HepG2 (cell line): ENCODE data around the gene SYT8. TPM values are rescaled to one million over a fixed set of nuclear protein-coding genes. Genes with fewer than 3 reads are reported as not detected.

ENCODE experiments used
- ATAC-seq: fragments of 200-7000 bp; cut with Tn5 transposase; 3 replicates; pipeline ENCODE4 v1.9.1; 2020; ENCODE audit warnings: mild to moderate bottlenecking, moderate library complexity
- BruUV-seq: library from RNA; stranded (reverse); fragments of 400-500 nt; replicated peaks from 2 replicates; lab custom pipeline; 2021; lab: Mats Ljungman, UMichigan
- CTCF ChIA-PET: fragments of 300-600 bp; formaldehyde crosslinking; extraction: SDS; loops from one replicate; lab custom pipeline; 2021; ENCODE audit warnings: low total read pairs, inconsistent platforms, low intra/inter-chr PET ratio; lab: Yijun Ruan, JAX
- POLR2A ChIA-PET: fragments of 350-600 bp; sonication (Branson Sonifier 250); formaldehyde crosslinking; loops from one replicate; lab custom pipeline; 2020; ENCODE audit warnings: antibody characterized with exemption, inconsistent platforms; lab: Yijun Ruan, JAX
- DNase-seq: peaks from one replicate; pipeline ENCODE4 v3.0.0-alpha.2; 2015; ENCODE audit warnings: low spot score
- FAIRE-seq: peaks from 3 replicates; lab custom pipeline; 2011; peaks lifted over from hg19 to GRCh38; lab: Jason Lieb, UNC
- H2AFZ ChIP-seq: one replicate; pipeline ENCODE4 v1.6.1; 2011; ENCODE audit warnings: low read length, inconsistent platforms
- H3K27ac ChIP-seq: fragments of 300-600 bp; 3 replicates; pipeline ENCODE4 v1.8.0; 2011; ENCODE audit warnings: mixed run types, mild to moderate bottlenecking, mixed read lengths, low read length, inconsistent platforms; ENCODE audit not compliant: insufficient read depth; ENCODE audit errors: extremely low read length
- H3K27me3 ChIP-seq, 2 experiments: fragments of 200-600 bp in 1 of 2; 2 replicates in 1 of 2; 3 replicates in 1 of 2; pipeline versions ENCODE4 v1.6.0 to v1.8.0; 2011; ENCODE audit warnings: low read length in 2 of 2, mild to moderate bottlenecking in 2 of 2, moderate library complexity in 2 of 2, inconsistent platforms in 1 of 2; ENCODE audit not compliant: insufficient read depth in 2 of 2, control insufficient read depth in 1 of 2
- H3K36me3 ChIP-seq, 2 experiments: fragments of 200-600 bp in 1 of 2; replicated peaks in 1 of 2; 2 replicates in 1 of 2; 3 replicates in 1 of 2; pipeline versions ENCODE4 v1.5.1 to v1.8.0; 2011; ENCODE audit warnings: low read length in 2 of 2, inconsistent platforms in 1 of 2; ENCODE audit not compliant: insufficient read depth in 2 of 2, control insufficient read depth in 1 of 2
- H3K4me1 ChIP-seq: 2 replicates; pipeline ENCODE4 v1.5.1; 2012; ENCODE audit warnings: low read length, inconsistent platforms; ENCODE audit not compliant: insufficient read depth
- H3K4me2 ChIP-seq: 2 replicates; pipeline ENCODE4 v1.6.0; 2011; ENCODE audit warnings: low read depth, low read length, inconsistent platforms
- H3K4me3 ChIP-seq, 3 experiments: fragments of 200-600 bp in 1 of 3; sonication (generic), shearing (Covaris generic) in 1 of 3; replicated peaks in 1 of 3; 2 replicates each; pipeline ENCODE4 v1.5.1; 2011 to 2016; ENCODE audit warnings: low read length in 3 of 3, inconsistent platforms in 2 of 3, low read depth in 2 of 3, mild to moderate bottlenecking in 2 of 3, control low read depth in 1 of 3, mixed read lengths in 1 of 3; ENCODE audit not compliant: insufficient read depth in 1 of 3
- H3K79me2 ChIP-seq: one replicate; pipeline ENCODE4 v1.6.1; 2011; ENCODE audit warnings: low read length, inconsistent platforms; ENCODE audit not compliant: insufficient read depth
- H3K9ac ChIP-seq: 2 replicates; pipeline ENCODE4 v1.6.0; 2011; ENCODE audit warnings: mild to moderate bottlenecking, low read depth, low read length, inconsistent platforms; ENCODE audit not compliant: insufficient read depth
- H3K9me3 ChIP-seq: 2 replicates; pipeline ENCODE4 v1.5.1; 2012; ENCODE audit warnings: mild to moderate bottlenecking, low read length
- H4K20me1 ChIP-seq: 2 replicates; pipeline ENCODE4 v1.6.0; 2011; ENCODE audit warnings: inconsistent platforms, mild to moderate bottlenecking, low read length, moderate library complexity; ENCODE audit not compliant: insufficient read depth
- CBFB ChIP-seq: sonication (generic); formaldehyde crosslinking; IDR thresholded peaks from 2 replicates; pipeline ENCODE4 v1.4.0; 2020; ENCODE audit warnings: missing genetic modification reagents
- RBM22 ChIP-seq: fragments of 200-400 bp; formaldehyde crosslinking; optimal IDR thresholded peaks from 2 replicates; pipeline ENCODE3; 2017; ENCODE audit warnings: mild to moderate bottlenecking, low read length, moderate library complexity
- SIN3B ChIP-seq: fragments of 150-350 bp; IDR thresholded peaks from 2 replicates; pipeline ENCODE4 v1.6.1; 2014; ENCODE audit warnings: low read length
- ZNF256 ChIP-seq: sonication (generic); formaldehyde crosslinking; conservative IDR thresholded peaks from 2 replicates; pipeline ENCODE4 v1.4.0; 2020; ENCODE audit warnings: missing genetic modification reagents
- ZNF296 ChIP-seq: sonication (generic); formaldehyde crosslinking; conservative IDR thresholded peaks from 2 replicates; pipeline ENCODE4 v1.5.0; 2020; ENCODE audit warnings: mild to moderate bottlenecking, missing genetic modification reagents
- ZNF530 ChIP-seq: sonication (generic); formaldehyde crosslinking; IDR thresholded peaks from 2 replicates; pipeline ENCODE4 v1.5.0; 2020; ENCODE audit warnings: low read depth, mild to moderate bottlenecking, missing genetic modification reagents
- ZNF556 ChIP-seq: sonication (generic); formaldehyde crosslinking; IDR thresholded peaks from 2 replicates; pipeline ENCODE4 v1.4.0; 2020; ENCODE audit warnings: mild to moderate bottlenecking, missing genetic modification reagents, borderline replicate concordance
- ZNF784 ChIP-seq: sonication (generic); formaldehyde crosslinking; IDR thresholded peaks from 2 replicates; pipeline ENCODE4 v1.5.1; 2020; ENCODE audit warnings: missing genetic modification reagents, mild to moderate bottlenecking, borderline replicate concordance
- WGBS: methylation state at CpG from one replicate; pipeline ENCODE4 v1.1.6; 2017; ENCODE audit warnings: low lambda C conversion rate; 5-methylcytosine and 5-hydroxymethylcytosine counted together
- in situ Hi-C: cut with HindIII; loops from 2 replicates; pipeline ENCODE4 v1.10.0; 2017; ENCODE audit warnings: low pct_unique_long_range_greater_than_20kb; ENCODE audit not compliant: extremely low pct_ligation_motif_present
- intact Hi-C: fragments of 100-400 bp; cut with micrococcal nuclease; formaldehyde crosslinking; loops from one replicate; pipeline ENCODE4 v1.10.0; 2022; ENCODE audit not compliant: unreplicated experiment
- polyA plus RNA-seq, 8 experiments: library from polyadenylated mRNA; depleted of rRNA in 3 of 8; stranded (reverse) in 7 of 8; unstranded in 1 of 8; fragments of >200 nt; fragmentation: Illumina TruSeq in 4 of 8; extraction: Trizol in 4 of 8; gene quantifications; 2 replicates each; pipeline versions ENCODE4 v1.2.1 to v1.2.3, GENCODE V29; 2011 to 2016; ENCODE audit warnings: low read depth in 4 of 8, missing spikeins in 1 of 8, mixed read lengths in 1 of 8; ENCODE audit not compliant: insufficient read depth in 1 of 8
- total RNA-seq, 5 experiments: library from RNA; depleted of rRNA; stranded (reverse); fragments of >200 nt; fragmentation: Illumina TruSeq; extraction: Trizol; gene quantifications; 2 replicates each; pipeline ENCODE4 v1.2.3, GENCODE V29; 2016; ENCODE audit warnings: low read depth in 1 of 5
- TF ChIP-seq, protein P1 (sequence below), 2 experiments: sonication (generic) in 1 of 2; formaldehyde crosslinking in 1 of 2; IDR thresholded peaks; 2 replicates each; pipeline versions ENCODE4 v1.4.0 to v1.6.1; 2018 to 2020; ENCODE audit warnings: missing genetic modification reagents in 2 of 2, borderline replicate concordance in 1 of 2, low read depth in 1 of 2, mild to moderate bottlenecking in 1 of 2, missing biosample characterization in 1 of 2
- TF ChIP-seq, protein P2 (sequence below), 2 experiments: sonication (generic) in 1 of 2; formaldehyde crosslinking in 1 of 2; IDR thresholded peaks; 2 replicates each; pipeline versions ENCODE4 v1.4.0 to v1.6.1; 2016 to 2020; ENCODE audit warnings: borderline replicate concordance in 1 of 2, low read depth in 1 of 2, mild to moderate bottlenecking in 1 of 2, missing genetic modification reagents in 1 of 2
- TF ChIP-seq, protein P3 (sequence below): IDR thresholded peaks from 2 replicates; pipeline ENCODE4 v1.6.1; 2016; ENCODE audit warnings: control low read depth
- TF ChIP-seq, protein P4 (sequence below): conservative IDR thresholded peaks from 2 replicates; pipeline ENCODE4 v1.6.1; 2018; ENCODE audit warnings: missing genetic modification reagents

SYT8 gene
- total and polyA plus RNA-seq, 2 of the 13 experiments (the other 11 are each of a cell fraction or from before 2014, with no cell fraction given) = 0.60 to 2.3 TPM

GRCh38 chr11:1827095-1827813, 7.5 kb upstream of the SYT8 start:
- WGBS = 97% methylated on average over 6 of the region's 27 CpGs
- no peaks in the 10 kb centered on the region for H4K20me1 ChIP-seq
- H3K4me2 ChIP-seq = peak overlapping the region; percentile 48
- H2AFZ ChIP-seq = no peak overlapping the region
- no peaks in the 10 kb centered on the region for H3K79me2 ChIP-seq
- H3K9me3 ChIP-seq = no peaks in the 10 kb centered on the region
- ATAC-seq (peak; percentile 14), DNase-seq (peak; percentile 70), FAIRE-seq (no peak)
- in situ Hi-C loops = no loop called here
- peak overlapping the region in 1 of 3 experiments; percentile 32; a peak in 1 of 6 replicates for H3K4me3 ChIP-seq
- peaks cover 78% of the 10 kb centered on the region for H3K4me1 ChIP-seq
- CTCF ChIA-PET = interaction anchor here (0.7 to 4.0 kb wide), 3 partner anchors 175 to 324 kb away, joined by 3 to 56 read pairs (median 5); no protein-coding TSS in a partner anchor
- peaks cover 0 to 2% of the 10 kb centered on the region in 2 experiments; a peak in 1 of 5 replicates for H3K27me3 ChIP-seq
- intact Hi-C loops = no loop called here
- no peak overlapping the region for H3K9ac ChIP-seq
- no TSS peak for BruUV-seq
- no peak overlapping the region for H3K27ac ChIP-seq
- H3K36me3 ChIP-seq = no peaks in the 10 kb centered on the region
- POLR2A ChIA-PET = interaction anchor here (1.8 kb wide), 1 partner anchor 136 kb away, joined by 6 read pairs; no protein-coding TSS in a partner anchor
- TF ChIP-seq, protein P1, sequence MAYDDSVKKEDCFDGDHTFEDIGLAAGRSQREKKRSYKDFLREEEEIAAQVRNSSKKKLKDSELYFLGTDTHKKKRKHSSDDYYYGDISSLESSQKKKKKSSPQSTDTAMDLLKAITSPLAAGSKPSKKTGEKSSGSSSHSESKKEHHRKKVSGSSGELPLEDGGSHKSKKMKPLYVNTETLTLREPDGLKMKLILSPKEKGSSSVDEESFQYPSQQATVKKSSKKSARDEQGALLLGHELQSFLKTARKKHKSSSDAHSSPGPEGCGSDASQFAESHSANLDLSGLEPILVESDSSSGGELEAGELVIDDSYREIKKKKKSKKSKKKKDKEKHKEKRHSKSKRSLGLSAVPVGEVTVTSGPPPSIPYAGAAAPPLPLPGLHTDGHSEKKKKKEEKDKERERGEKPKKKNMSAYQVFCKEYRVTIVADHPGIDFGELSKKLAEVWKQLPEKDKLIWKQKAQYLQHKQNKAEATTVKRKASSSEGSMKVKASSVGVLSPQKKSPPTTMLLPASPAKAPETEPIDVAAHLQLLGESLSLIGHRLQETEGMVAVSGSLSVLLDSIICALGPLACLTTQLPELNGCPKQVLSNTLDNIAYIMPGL (CRISPR knock-in tag; IDR thresholded peaks at IDR 0.05; ENCODE audit: borderline replicate concordance in 1 of 2, low read depth in 1 of 2) = 0 out of 4 replicates have a peak, but pooled peaks of 1 of the 2 experiments have one; percentile 54
- TF ChIP-seq ZNF256 (CRISPR knock-in tag) = no peak
- TF ChIP-seq SIN3B = no peak
- no peak for TF ChIP-seq ZNF784 (CRISPR knock-in tag)
- TF ChIP-seq, protein P2, sequence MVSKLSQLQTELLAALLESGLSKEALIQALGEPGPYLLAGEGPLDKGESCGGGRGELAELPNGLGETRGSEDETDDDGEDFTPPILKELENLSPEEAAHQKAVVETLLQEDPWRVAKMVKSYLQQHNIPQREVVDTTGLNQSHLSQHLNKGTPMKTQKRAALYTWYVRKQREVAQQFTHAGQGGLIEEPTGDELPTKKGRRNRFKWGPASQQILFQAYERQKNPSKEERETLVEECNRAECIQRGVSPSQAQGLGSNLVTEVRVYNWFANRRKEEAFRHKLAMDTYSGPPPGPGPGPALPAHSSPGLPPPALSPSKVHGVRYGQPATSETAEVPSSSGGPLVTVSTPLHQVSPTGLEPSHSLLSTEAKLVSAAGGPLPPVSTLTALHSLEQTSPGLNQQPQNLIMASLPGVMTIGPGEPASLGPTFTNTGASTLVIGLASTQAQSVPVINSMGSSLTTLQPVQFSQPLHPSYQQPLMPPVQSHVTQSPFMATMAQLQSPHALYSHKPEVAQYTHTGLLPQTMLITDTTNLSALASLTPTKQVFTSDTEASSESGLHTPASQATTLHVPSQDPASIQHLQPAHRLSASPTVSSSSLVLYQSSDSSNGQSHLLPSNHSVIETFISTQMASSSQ (IDR thresholded peaks at IDR 0.05; ENCODE audit: low read depth) = no peak
- TF ChIP-seq, protein P2 (CRISPR knock-in tag; IDR thresholded peaks at IDR 0.05; ENCODE audit: borderline replicate concordance) = peak; percentile 65; the same call in 1 of the 2 replicates
- TF ChIP-seq, protein P3, sequence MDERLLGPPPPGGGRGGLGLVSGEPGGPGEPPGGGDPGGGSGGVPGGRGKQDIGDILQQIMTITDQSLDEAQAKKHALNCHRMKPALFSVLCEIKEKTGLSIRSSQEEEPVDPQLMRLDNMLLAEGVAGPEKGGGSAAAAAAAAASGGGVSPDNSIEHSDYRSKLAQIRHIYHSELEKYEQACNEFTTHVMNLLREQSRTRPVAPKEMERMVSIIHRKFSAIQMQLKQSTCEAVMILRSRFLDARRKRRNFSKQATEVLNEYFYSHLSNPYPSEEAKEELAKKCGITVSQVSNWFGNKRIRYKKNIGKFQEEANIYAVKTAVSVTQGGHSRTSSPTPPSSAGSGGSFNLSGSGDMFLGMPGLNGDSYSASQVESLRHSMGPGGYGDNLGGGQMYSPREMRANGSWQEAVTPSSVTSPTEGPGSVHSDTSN (CRISPR knock-in tag) = no peak
- TF ChIP-seq ZNF530 (CRISPR knock-in tag) = no peak
- no peak for TF ChIP-seq ZNF556 (CRISPR knock-in tag)
- TF ChIP-seq, protein P4, sequence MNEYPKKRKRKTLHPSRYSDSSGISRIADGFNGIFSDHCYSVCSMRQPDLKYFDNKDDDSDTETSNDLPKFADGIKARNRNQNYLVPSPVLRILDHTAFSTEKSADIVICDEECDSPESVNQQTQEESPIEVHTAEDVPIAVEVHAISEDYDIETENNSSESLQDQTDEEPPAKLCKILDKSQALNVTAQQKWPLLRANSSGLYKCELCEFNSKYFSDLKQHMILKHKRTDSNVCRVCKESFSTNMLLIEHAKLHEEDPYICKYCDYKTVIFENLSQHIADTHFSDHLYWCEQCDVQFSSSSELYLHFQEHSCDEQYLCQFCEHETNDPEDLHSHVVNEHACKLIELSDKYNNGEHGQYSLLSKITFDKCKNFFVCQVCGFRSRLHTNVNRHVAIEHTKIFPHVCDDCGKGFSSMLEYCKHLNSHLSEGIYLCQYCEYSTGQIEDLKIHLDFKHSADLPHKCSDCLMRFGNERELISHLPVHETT (CRISPR knock-in tag) = no peak
- peak; percentile 32; the same call in 1 of the 2 replicates for TF ChIP-seq CBFB (CRISPR knock-in tag)
- no peak for TF ChIP-seq RBM22
- no peak for TF ChIP-seq ZNF296 (CRISPR knock-in tag)
